Superior temporal gyrus (tissue), 1 donor: ENCODE data around the gene EMX1.
"Not testable (repeated sequence)": the region's sequence is repeated elsewhere in the genome, so short reads cannot be mapped to it uniquely, and the experiment has no call there.

ENCODE experiments used
- DNase-seq: peaks from one replicate; pipeline ENCODE4 v3.0.0-alpha.2; 2016; ENCODE audit errors: extremely low spot score

EMX1 gene

GRCh38 chr2:72900191-72900825 lies 17.0 kb upstream of the EMX1 start:
- no peak for DNase-seq

GRCh38 chr2:72901426-72901825 lies 15.9 kb upstream of the EMX1 start:
- DNase-seq, result no peak

GRCh38 chr2:72907369-72907768 lies 9.9 kb upstream of the EMX1 start:
- not testable (repeated sequence) for DNase-seq

GRCh38 chr2:72908741-72909140 lies 8.6 kb upstream of the EMX1 start:
- no peak for DNase-seq

GRCh38 chr2:72911256-72911655 lies 6.1 kb upstream of the EMX1 start:
- no peak for DNase-seq

- no peak for DNase-seq
Observed at GRCh38 chr2:72913486-72914205, 3.7 kb upstream of the EMX1 start.

GRCh38 chr2:72914206-72914559 lies 3.1 kb upstream of the EMX1 start:
- no peak for DNase-seq

GRCh38 chr2:72914589-72915319 lies 2.6 kb upstream of the EMX1 start:
- no peak for DNase-seq

GRCh38 chr2:72915320-72915906 lies 1.9 kb upstream of the EMX1 start:
- no peak for DNase-seq

- DNase-seq, result no peak
Observed at GRCh38 chr2:72915907-72916742, 1.2 kb upstream of the EMX1 start.

- DNase-seq, result no peak
Observed at GRCh38 chr2:72916743-72917137, 579 bp upstream of the EMX1 start.

GRCh38 chr2:72917877-72918553 lies 696 bp downstream of the EMX1 start:
- DNase-seq, result no peak

GRCh38 chr2:72919414-72920317 lies 2.3 kb downstream of the EMX1 start:
- DNase-seq, result no peak

GRCh38 chr2:72920318-72921087 lies 3.2 kb downstream of the EMX1 start:
- no peak for DNase-seq

- no peak for DNase-seq
Observed at GRCh38 chr2:72921088-72921851, 4.0 kb downstream of the EMX1 start.

GRCh38 chr2:72921853-72922252 lies 4.5 kb downstream of the EMX1 start:
- DNase-seq, result no peak

GRCh38 chr2:72923833-72924352 lies 6.6 kb downstream of the EMX1 start:
- DNase-seq, result no peak
